GM19351 (cell line): Measurements from ENCODE around the gene OR5K3.

Experiments used
- ATAC-seq: cut with Tn5 transposase; IDR thresholded peaks from one replicate; pipeline ENCODE4 v1.9.1; 2021; ENCODE audit warnings: mild to moderate bottlenecking, moderate library complexity; ENCODE audit not compliant: unreplicated experiment

OR5K3 gene

GRCh38 chr3:98432575-98432974 lies 42.1 kb downstream of the OR5K3 start:
- ATAC-seq = no peak

GRCh38 chr3:98433764-98434163 lies 43.3 kb downstream of the OR5K3 start:
- peak; percentile 44 for ATAC-seq

- no peak for ATAC-seq
These were observed 43.9 kb downstream of the OR5K3 start for GRCh38 chr3:98434412-98434811.

GRCh38 chr3:98440283-98440682 lies 49.8 kb downstream of the OR5K3 start:
- no peak for ATAC-seq
